NOMO-1 treated with DMSO at 0.1 percent for 48 hours (cell line): ENCODE results near the gene DTYMK.
A peak's percentile ranks its signal among the peaks of the same experiment; 100 is the strongest.

ENCODE experiments used
- DNase-seq: peaks from one replicate; lab custom pipeline; 2025; ENCODE audit not compliant: unreplicated experiment; lab: John Stamatoyannopoulos, UW

Gene DTYMK

GRCh38 chr2:241649927-241650326 is 36.7 kb downstream of the DTYMK start:
- DNase-seq, result no peak

GRCh38 chr2:241649404-241649803 is 37.2 kb downstream of the DTYMK start:
- DNase-seq, result no peak

GRCh38 chr2:241648453-241648852 is 38.2 kb downstream of the DTYMK start:
- no peak for DNase-seq

- no peak for DNase-seq
These were observed 40.5 kb downstream of the DTYMK start for GRCh38 chr2:241645915-241646645.

GRCh38 chr2:241645056-241645914 is 41.3 kb downstream of the DTYMK start:
- no peak for DNase-seq

- DNase-seq, result no peak
These were observed 45.0 kb downstream of the DTYMK start for GRCh38 chr2:241641631-241642030.

- no peak for DNase-seq
These were observed 46.3 kb downstream of the DTYMK start for GRCh38 chr2:241640165-241640795.

GRCh38 chr2:241639385-241639784 is 47.2 kb downstream of the DTYMK start:
- no peak for DNase-seq

- no peak for DNase-seq
These were observed 47.7 kb downstream of the DTYMK start for GRCh38 chr2:241638940-241639339.

GRCh38 chr2:241637795-241638660 is 48.6 kb downstream of the DTYMK start:
- peak; percentile 18 for DNase-seq

GRCh38 chr2:241637018-241637794 is 49.4 kb downstream of the DTYMK start, which contains the start of the genes ATG4B and THAP4:
TSS of gene ATG4B (plus strand) at chr2:241637693. CDS start at chr2:241637715, 22 bp downstream.
TSS of gene THAP4 (minus strand) at chr2:241637158. CDS start at chr2:241637017, 141 bp downstream.
- peak; percentile 75 for DNase-seq

- DNase-seq, result peak; percentile 41
These were observed 50.2 kb downstream of the DTYMK start for GRCh38 chr2:241636182-241637017.

GRCh38 chr2:241635756-241636155 is 50.9 kb downstream of the DTYMK start:
- no peak for DNase-seq

GRCh38 chr2:241633561-241633960 is 53.1 kb downstream of the DTYMK start:
- no peak for DNase-seq

- DNase-seq, result no peak
These were observed 53.9 kb downstream of the DTYMK start for GRCh38 chr2:241632478-241633325.

- DNase-seq, result no peak
These were observed 56.7 kb downstream of the DTYMK start for GRCh38 chr2:241629762-241630435.

- DNase-seq, result no peak
These were observed 58.9 kb downstream of the DTYMK start for GRCh38 chr2:241627675-241628074.
